ENCODE data around the gene NFATC4.

Gene NFATC4

GRCh38 chr14:24411443-24412389 lies 43.7 kb downstream of the NFATC4 start:
- DNase-seq: peak; percentile 37

- no peak for DNase-seq
Measured at GRCh38 chr14:24414077-24414476, 46.1 kb downstream of the NFATC4 start.

GRCh38 chr14:24414732-24415420 lies 46.9 kb downstream of the NFATC4 start:
- DNase-seq: no peak

GRCh38 chr14:24415421-24416253 lies 47.7 kb downstream of the NFATC4 start:
- no peak for DNase-seq

GRCh38 chr14:24416254-24416931 lies 48.4 kb downstream of the NFATC4 start:
- DNase-seq: no peak

GRCh38 chr14:24416932-24417619 lies 49.1 kb downstream of the NFATC4 start:
- DNase-seq: no peak

GRCh38 chr14:24417832-24418491 lies 50.0 kb downstream of the NFATC4 start:
- no peak for DNase-seq

GRCh38 chr14:24418492-24418873 lies 50.5 kb downstream of the NFATC4 start:
- no peak for DNase-seq

GRCh38 chr14:24422261-24422660 lies 54.3 kb downstream of the NFATC4 start:
- DNase-seq: no peak

GRCh38 chr14:24422694-24423601 lies 55.0 kb downstream of the NFATC4 start:
- DNase-seq: no peak

- peak; percentile 59 for DNase-seq
Measured at GRCh38 chr14:24425704-24426103, 57.7 kb downstream of the NFATC4 start.

- DNase-seq: no peak
Measured at GRCh38 chr14:24426150-24426911, 58.3 kb downstream of the NFATC4 start.

GRCh38 chr14:24426912-24427536 lies 59.0 kb downstream of the NFATC4 start:
- DNase-seq: no peak

- DNase-seq: no peak
Measured at GRCh38 chr14:24427537-24428508, 59.8 kb downstream of the NFATC4 start.

- DNase-seq: no peak
Measured at GRCh38 chr14:24428628-24429394, 60.8 kb downstream of the NFATC4 start.

Data from activated CD4-positive, alpha-beta T cell treated with anti-CD3 and anti-CD28 coated beads, Interleukin-2, Interleukin-6, amounts not matched to agents 100 ng/mL and 50 ng/mL, durations not matched to agents 16 hours and 8 hours (primary cell).